Lower lobe of right lung (tissue), 2 donors: ENCODE measurements around the gene NAA38. TPM values are rescaled to one million over a fixed set of nuclear protein-coding genes. Genes with fewer than 3 reads are reported as not detected.

Experiments
- ATAC-seq, 2 donors: fragments of 200-7000 bp; cut with Tn5 transposase; one replicate each; pipeline ENCODE4 v1.9.1; 2020 to 2022; ENCODE audit warnings: mild to moderate bottlenecking in 2 of 2, moderate library complexity in 2 of 2
- DNase-seq: peaks from one replicate; pipeline ENCODE4 v3.0.0-alpha.2; 2020
- H3K27ac ChIP-seq: fragments of 200-600 bp; one replicate; pipeline ENCODE4 v1.8.0; 2022
- H3K27me3 ChIP-seq: fragments of 200-600 bp; one replicate; pipeline ENCODE4 v1.8.0; 2022; ENCODE audit warnings: low read depth
- H3K36me3 ChIP-seq: fragments of 200-600 bp; one replicate; pipeline ENCODE4 v1.8.0; 2022; ENCODE audit warnings: mild to moderate bottlenecking
- H3K4me1 ChIP-seq: fragments of 200-600 bp; one replicate; pipeline ENCODE4 v1.8.0; 2022
- H3K4me3 ChIP-seq: fragments of 200-600 bp; one replicate; pipeline ENCODE4 v1.8.0; 2022; ENCODE audit warnings: mild to moderate bottlenecking
- H3K9me3 ChIP-seq: fragments of 200-600 bp; one replicate; pipeline ENCODE4 v1.8.0; 2022
- CTCF ChIP-seq: fragments of 200-600 bp; IDR thresholded peaks from one replicate; pipeline ENCODE4 v1.8.0; 2022; ENCODE audit warnings: antibody characterized with exemption, mild to moderate bottlenecking
- intact Hi-C: fragments of 100-400 bp; cut with DNase I; formaldehyde crosslinking; loops from one replicate; pipeline ENCODE4 v1.11.0; 2022
- total RNA-seq: library from RNA; stranded (reverse); fragmentation: NEBNext Ultra II Directional; extraction: Animal tissue kit (Norgen Biotek cat#: 25700); gene quantifications from one replicate; pipeline ENCODE4 v1.2.1, GENCODE V29; 2021
- donor health status: DM: no; HTN: yes; CAD: no; lungs with severe emphysema.

NAA38 gene
- total RNA-seq, 1 donor from 2014 or later: 61.5 TPM

DNA sequence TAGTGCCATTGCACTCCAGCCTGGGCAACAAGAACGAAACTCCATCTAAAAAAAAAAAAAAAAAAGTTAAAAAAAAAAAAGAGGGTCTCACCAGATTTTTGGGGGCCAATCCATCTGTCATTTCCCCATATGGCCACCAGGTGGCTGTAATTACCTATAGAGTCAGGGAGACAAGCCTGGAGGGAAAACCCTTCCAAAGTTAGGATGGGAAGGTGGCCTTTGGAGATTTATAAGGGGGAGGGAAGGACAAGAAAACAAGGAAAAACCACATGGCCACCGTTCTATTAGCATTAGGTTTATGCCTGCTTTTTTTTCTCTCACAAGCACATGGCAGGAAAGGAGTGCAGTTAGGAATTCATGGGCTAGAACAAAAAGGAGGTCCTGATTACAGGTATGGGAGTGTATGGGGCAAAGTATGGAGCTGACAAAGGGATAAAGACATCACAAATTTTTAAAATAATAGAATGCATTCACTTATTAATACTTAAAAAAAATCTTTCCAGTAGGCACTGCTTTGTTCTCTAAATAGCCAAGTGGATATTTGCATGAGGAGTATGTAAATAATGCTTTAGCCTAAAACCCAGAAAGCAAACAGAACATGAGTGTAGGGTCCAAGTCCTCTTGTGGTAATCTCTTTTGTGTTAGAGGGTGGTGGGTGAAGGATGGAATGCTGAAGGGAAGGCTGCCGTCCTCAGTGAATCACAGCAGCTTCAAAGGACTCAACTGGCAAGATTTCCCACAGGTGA is 5.5 kb upstream of the NAA38 start:
- Histone ChIP-seq H3K4me3 (no peak overlapping the region), H3K36me3 (peaks cover 12% of the 10 kb centered on the region), H3K27me3 (no peaks in the 10 kb centered on the region), H3K27ac (no peak overlapping the region), H3K9me3 (no peaks in the 10 kb centered on the region), H3K4me1 (peaks cover 21% of the 10 kb centered on the region)
- DNase-seq (no peak), ATAC-seq (peak in 1 of 2 donors; percentile 35)
- intact Hi-C loops: no loop called here
- TF ChIP-seq CTCF: peak; percentile 83

GRCh38 chr17:7859028-7859427 is 1.7 kb upstream of the NAA38 start:
- no peaks in the 10 kb centered on the region for H3K9me3 ChIP-seq
- no peak overlapping the region for H3K27ac ChIP-seq
- DNase-seq (no peak), ATAC-seq (no peak)
- H3K4me1 ChIP-seq: peaks cover 38% of the 10 kb centered on the region
- intact Hi-C loops: no loop called here
- H3K27me3 ChIP-seq: no peaks in the 10 kb centered on the region
- TF ChIP-seq CTCF: no peak
- peaks cover 23% of the 10 kb centered on the region for H3K36me3 ChIP-seq
- H3K4me3 ChIP-seq: peak overlapping the region; percentile 81

- Histone ChIP-seq H3K4me1 (peaks cover 38% of the 10 kb centered on the region), H3K9me3 (no peaks in the 10 kb centered on the region), H3K4me3 (peak overlapping the region; percentile 81), H3K27me3 (no peaks in the 10 kb centered on the region), H3K27ac (peak overlapping the region; percentile 84), H3K36me3 (peaks cover 28% of the 10 kb centered on the region)
- DNase-seq (peak; percentile 57), ATAC-seq (no peak)
- peak; percentile 22 for TF ChIP-seq CTCF
- intact Hi-C loops: no loop called here
Observed at GRCh38 chr17:7858522-7858810, 1.1 kb upstream of the NAA38 start.

GRCh38 chr17:7857713-7858521 is 558 bp upstream of the NAA38 start, which contains the start of gene CYB5D1:
Gene CYB5D1, plus strand, starts transcription at chr17:7858003. Its CDS starts 132 bp downstream, at chr17:7858135.
- peaks cover 34% of the 10 kb centered on the region for H3K4me1 ChIP-seq
- peak within 1 kb of the TSS; percentile 84 for H3K27ac ChIP-seq
- peak within 1 kb of the TSS; percentile 81 for H3K4me3 ChIP-seq
- no peak for TF ChIP-seq CTCF
- intact Hi-C loops: no loop called here
- no peaks in the 10 kb centered on the region for H3K27me3 ChIP-seq
- ATAC-seq (peak; percentile 72 to 78), DNase-seq (peak; percentile 92)
- peaks cover 34% of the 10 kb centered on the region for H3K36me3 ChIP-seq
- no peaks in the 10 kb centered on the region for H3K9me3 ChIP-seq

DNA sequence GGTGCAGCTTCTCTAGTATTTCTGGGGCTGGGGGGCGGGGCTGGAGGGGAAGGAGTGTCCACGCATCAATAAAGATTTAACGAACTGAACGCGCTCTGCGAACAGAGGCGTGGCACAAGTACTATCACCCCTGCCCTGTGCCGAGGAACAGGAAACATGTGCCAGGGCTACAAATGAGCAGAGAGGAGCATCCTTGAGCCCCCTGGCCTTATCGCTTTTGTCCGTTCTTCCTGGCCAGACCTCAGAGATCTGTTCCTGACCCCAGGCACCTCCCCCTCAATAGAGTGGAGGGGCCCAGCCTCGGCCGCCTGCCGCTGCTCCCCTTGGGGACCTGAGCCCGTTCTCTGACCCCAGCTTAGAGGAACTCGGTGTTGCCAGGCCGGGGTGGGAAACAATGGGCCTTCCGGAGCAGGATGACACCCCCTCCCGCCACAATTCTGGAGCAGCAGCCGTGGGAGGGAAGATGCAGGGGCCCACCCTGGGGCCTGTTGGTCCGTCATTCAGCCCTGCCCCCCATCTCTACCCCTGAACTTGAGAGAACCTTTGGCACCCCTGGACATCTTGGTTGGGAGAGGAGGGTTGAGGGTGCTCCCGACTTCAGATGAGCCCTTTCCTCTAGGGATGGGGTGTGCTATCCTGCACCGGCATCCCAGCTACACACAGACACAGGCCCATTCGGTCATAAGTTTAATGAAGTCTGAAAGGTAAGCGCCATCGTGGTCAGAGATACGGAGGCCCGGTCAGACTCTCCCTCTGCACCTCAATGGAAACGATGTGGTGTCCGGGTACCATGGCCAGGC is 1.1 kb downstream of the NAA38 start:
- Histone ChIP-seq H3K9me3 (no peaks in the 10 kb centered on the region), H3K27ac (peak overlapping the region; percentile 84), H3K36me3 (peaks cover 51% of the 10 kb centered on the region), H3K4me1 (peaks cover 42% of the 10 kb centered on the region), H3K4me3 (peak overlapping the region; percentile 81), H3K27me3 (no peaks in the 10 kb centered on the region)
- TF ChIP-seq CTCF: no peak
- DNase-seq: peak; percentile 66
- intact Hi-C loops: no loop called here
- no peak for ATAC-seq
